ENCODE results near the gene AKT2.

AKT2 gene

GRCh38 chr19:40213882-40214570, 71.1 kb downstream of the AKT2 start:
- TF ChIP-seq CTCF (IDR thresholded peaks at IDR 0.05; ENCODE audit: low read depth, low read length), result no peak
- DNase-seq (ENCODE audit: extremely low read depth, low read depth), result no peak

- DNase-seq (ENCODE audit: extremely low read depth, low read depth), result no peak
- no peak for TF ChIP-seq CTCF (IDR thresholded peaks at IDR 0.05; ENCODE audit: low read depth, low read length)
Measured at GRCh38 chr19:40213251-40213829, 71.8 kb downstream of the AKT2 start.

- TF ChIP-seq CTCF (IDR thresholded peaks at IDR 0.05; ENCODE audit: low read depth, low read length), result no peak
- DNase-seq (ENCODE audit: extremely low read depth, low read depth), result no peak
Measured at GRCh38 chr19:40210889-40211288, 74.3 kb downstream of the AKT2 start.

- DNase-seq (ENCODE audit: extremely low read depth, low read depth), result no peak
- no peak for TF ChIP-seq CTCF (IDR thresholded peaks at IDR 0.05; ENCODE audit: low read depth, low read length)
Measured at GRCh38 chr19:40208602-40209001, 76.5 kb downstream of the AKT2 start.

- DNase-seq (ENCODE audit: extremely low read depth, low read depth), result no peak
- no peak for TF ChIP-seq CTCF (IDR thresholded peaks at IDR 0.05; ENCODE audit: low read depth, low read length)
Measured at GRCh38 chr19:40205760-40206159, 79.4 kb downstream of the AKT2 start.

- no peak for DNase-seq (ENCODE audit: extremely low read depth, low read depth)
- no peak for TF ChIP-seq CTCF (IDR thresholded peaks at IDR 0.05; ENCODE audit: low read depth, low read length)
Measured at GRCh38 chr19:40204381-40204780, 80.8 kb downstream of the AKT2 start.

GRCh38 chr19:40200341-40201099, 84.6 kb downstream of the AKT2 start:
- DNase-seq (ENCODE audit: extremely low read depth, low read depth), result no peak
- TF ChIP-seq CTCF (IDR thresholded peaks at IDR 0.05; ENCODE audit: low read depth, low read length), result no peak
